Measurements from ENCODE around the gene XBP1. TPM values are rescaled to one million over a fixed set of nuclear protein-coding genes. Genes with fewer than 3 reads are reported as not detected.
A peak's percentile ranks its signal among the peaks of the same experiment; 100 is the strongest.

XBP1 gene
- polyA plus RNA-seq, 1 of the 3 experiments (the other 2 are of a cell fraction), result 55.6 TPM

DNA sequence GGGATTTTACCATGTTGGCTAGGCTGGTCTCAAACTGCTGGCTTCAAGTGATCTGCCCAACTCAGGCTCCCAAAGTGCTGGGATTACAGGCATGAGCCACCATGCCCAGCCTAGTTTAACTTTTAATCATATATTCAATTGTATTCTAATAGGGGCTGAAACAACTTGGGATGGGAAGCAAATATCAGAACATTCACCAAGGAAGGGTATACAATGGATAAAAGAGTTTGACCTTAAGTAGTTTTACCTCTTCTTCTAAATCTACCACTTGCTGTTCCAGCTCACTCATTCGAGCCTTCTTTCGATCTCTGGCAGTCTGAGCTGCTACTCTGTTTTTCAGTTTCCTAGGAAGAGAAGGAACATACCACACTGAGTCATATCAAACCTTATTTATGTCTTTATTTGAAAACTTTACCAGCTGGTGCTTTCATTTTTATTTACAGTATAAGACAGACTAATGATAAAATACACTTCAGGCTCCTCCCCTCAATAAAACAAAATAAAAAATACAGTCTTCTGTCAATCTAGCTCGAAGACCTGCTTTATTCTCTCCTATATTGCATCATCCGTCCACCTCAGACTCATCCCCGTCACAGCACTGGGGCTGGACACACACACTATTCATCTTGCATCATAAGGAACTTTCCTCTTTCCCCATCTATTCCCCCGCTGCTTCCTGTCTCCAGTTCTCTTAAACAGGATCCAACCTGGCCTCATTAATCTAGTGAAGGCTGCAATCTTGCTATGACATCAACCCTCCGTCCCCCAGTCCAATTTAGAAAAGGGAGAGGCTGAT, 1.4 kb downstream of the XBP1 start (continued):
- TF ChIP-seq, protein P1, sequence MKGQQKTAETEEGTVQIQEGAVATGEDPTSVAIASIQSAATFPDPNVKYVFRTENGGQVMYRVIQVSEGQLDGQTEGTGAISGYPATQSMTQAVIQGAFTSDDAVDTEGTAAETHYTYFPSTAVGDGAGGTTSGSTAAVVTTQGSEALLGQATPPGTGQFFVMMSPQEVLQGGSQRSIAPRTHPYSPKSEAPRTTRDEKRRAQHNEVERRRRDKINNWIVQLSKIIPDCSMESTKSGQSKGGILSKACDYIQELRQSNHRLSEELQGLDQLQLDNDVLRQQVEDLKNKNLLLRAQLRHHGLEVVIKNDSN (IDR thresholded peaks at IDR 0.05; ENCODE audit: borderline replicate concordance, low read depth), result no peak
- TF ChIP-seq TAF1 (IDR thresholded peaks at IDR 0.05; ENCODE audit: borderline replicate concordance, low read depth, low read length) (peak; percentile 27), MEF2A (IDR thresholded peaks at IDR 0.05; ENCODE audit: borderline replicate concordance, low read depth) (no peak), FOXM1 (IDR thresholded peaks at IDR 0.05; ENCODE audit: low read depth) (no peak), MXI1 (IDR thresholded peaks at IDR 0.05; ENCODE audit: low read depth, low read length) (no peak), SIN3A (IDR thresholded peaks at IDR 0.05; ENCODE audit: borderline replicate concordance, low read depth, low read length) (peak; percentile 34; the same call in 1 of the 2 replicates), SMC3 (IDR thresholded peaks at IDR 0.05; ENCODE audit: low read depth, low read length) (no peak), EP300 (IDR thresholded peaks at IDR 0.05; ENCODE audit: borderline replicate concordance in 1 of 2, low read depth in 1 of 2, low read length in 1 of 2) (no peak)
- TF ChIP-seq, protein P2, sequence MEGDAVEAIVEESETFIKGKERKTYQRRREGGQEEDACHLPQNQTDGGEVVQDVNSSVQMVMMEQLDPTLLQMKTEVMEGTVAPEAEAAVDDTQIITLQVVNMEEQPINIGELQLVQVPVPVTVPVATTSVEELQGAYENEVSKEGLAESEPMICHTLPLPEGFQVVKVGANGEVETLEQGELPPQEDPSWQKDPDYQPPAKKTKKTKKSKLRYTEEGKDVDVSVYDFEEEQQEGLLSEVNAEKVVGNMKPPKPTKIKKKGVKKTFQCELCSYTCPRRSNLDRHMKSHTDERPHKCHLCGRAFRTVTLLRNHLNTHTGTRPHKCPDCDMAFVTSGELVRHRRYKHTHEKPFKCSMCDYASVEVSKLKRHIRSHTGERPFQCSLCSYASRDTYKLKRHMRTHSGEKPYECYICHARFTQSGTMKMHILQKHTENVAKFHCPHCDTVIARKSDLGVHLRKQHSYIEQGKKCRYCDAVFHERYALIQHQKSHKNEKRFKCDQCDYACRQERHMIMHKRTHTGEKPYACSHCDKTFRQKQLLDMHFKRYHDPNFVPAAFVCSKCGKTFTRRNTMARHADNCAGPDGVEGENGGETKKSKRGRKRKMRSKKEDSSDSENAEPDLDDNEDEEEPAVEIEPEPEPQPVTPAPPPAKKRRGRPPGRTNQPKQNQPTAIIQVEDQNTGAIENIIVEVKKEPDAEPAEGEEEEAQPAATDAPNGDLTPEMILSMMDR (IDR thresholded peaks at IDR 0.05), result no peak

DNA sequence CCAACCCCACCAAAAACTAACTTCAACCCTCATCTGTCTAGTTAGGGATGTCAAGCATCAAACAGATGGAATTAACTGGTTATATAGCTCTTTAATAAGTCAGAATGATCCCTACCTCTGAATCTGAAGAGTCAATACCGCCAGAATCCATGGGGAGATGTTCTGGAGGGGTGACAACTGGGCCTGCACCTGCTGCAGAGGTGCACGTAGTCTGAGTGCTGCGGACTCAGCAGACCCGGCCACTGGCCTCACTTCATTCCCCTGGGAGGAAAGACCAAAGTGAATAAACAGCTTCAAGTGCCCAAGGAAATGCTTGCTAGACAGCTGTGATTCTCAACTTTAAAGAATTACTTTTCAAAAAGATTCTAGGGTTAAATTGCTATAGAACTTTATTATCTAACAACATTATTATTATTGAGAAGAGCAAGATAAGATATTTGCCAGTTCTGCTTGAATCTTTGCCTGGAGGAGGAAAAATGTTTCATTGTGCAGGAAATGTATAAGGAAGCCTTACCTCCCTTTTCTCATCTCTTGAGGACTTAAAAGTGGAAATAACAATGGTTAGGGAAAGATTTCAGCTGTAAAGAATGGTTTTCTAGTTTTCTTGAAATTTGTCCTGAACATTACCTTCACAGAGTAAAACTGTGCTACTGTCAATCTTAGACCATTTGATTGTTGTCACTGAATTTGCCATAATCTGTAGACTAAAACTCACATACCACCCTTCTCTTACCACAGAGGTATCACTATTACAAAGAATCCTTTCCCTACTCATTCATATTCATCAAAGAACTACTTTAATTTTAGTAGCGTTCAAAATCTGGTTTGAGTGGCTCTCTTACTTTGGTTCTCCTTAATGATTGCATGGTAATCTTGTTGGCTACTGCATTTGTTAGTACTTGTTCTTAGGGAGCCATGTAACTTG, 4.2 kb downstream of the XBP1 start:
- 95% methylated on average over 5 of the region's 5 CpGs for WGBS (ENCODE audit: low lambda C conversion rate)
- CTCF ChIA-PET, result interaction anchor here (2.5 to 3.1 kb wide), 2 partner anchors 23 to 196 kb away, joined by 6 to 9 read pairs; partner anchors contain the start of gene CCDC117
- no peak overlapping the region for H3K4me2 ChIP-seq
- H3K9ac ChIP-seq, result no peak overlapping the region
- H3K4me1 ChIP-seq (ENCODE audit: control insufficient read depth in 1 of 2, insufficient read depth in 2 of 2, low read depth in 1 of 2, low read length in 1 of 2), result peaks cover 2 to 11% of the 10 kb centered on the region in 2 experiments; a peak in 1 of 4 replicates
- H3K9me3 ChIP-seq, result no peaks in the 10 kb centered on the region
- DNase-seq, result no peak
- TF ChIP-seq NFIC (IDR thresholded peaks at IDR 0.05; ENCODE audit: borderline replicate concordance) (no peak), TEAD4 (IDR thresholded peaks at IDR 0.05; ENCODE audit: borderline replicate concordance, insufficient read depth) (no peak), SMC3 (IDR thresholded peaks at IDR 0.05; ENCODE audit: low read depth, low read length) (no peak), EZH2phosphoT487 (IDR thresholded peaks at IDR 0.05; ENCODE audit: borderline replicate concordance, low read depth) (no peak), MEF2A (IDR thresholded peaks at IDR 0.05; ENCODE audit: borderline replicate concordance, low read depth) (no peak), SIN3A (IDR thresholded peaks at IDR 0.05; ENCODE audit: borderline replicate concordance, low read depth, low read length) (no peak), TCF12 (IDR thresholded peaks at IDR 0.05) (no peak), FOSL2 (IDR thresholded peaks at IDR 0.05; ENCODE audit: borderline replicate concordance, low read depth) (no peak), RCOR1 (IDR thresholded peaks at IDR 0.05; ENCODE audit: low read length) (no peak), EP300 (IDR thresholded peaks at IDR 0.05; ENCODE audit: borderline replicate concordance in 1 of 2, low read depth in 1 of 2, low read length in 1 of 2) (no peak), NRF1 (IDR thresholded peaks at IDR 0.05; ENCODE audit: low read depth, low read length) (no peak), JUND (IDR thresholded peaks at IDR 0.05) (no peak), GATA2 (CRISPR knock-in tag; IDR thresholded peaks at IDR 0.05) (no peak), YY1 (IDR thresholded peaks at IDR 0.05; ENCODE audit: low read depth) (no peak), POLR2AphosphoS5 (IDR thresholded peaks at IDR 0.05; ENCODE audit: low read depth, low read length) (no peak), FOXM1 (IDR thresholded peaks at IDR 0.05; ENCODE audit: low read depth) (no peak)
- TF ChIP-seq, protein P3, sequence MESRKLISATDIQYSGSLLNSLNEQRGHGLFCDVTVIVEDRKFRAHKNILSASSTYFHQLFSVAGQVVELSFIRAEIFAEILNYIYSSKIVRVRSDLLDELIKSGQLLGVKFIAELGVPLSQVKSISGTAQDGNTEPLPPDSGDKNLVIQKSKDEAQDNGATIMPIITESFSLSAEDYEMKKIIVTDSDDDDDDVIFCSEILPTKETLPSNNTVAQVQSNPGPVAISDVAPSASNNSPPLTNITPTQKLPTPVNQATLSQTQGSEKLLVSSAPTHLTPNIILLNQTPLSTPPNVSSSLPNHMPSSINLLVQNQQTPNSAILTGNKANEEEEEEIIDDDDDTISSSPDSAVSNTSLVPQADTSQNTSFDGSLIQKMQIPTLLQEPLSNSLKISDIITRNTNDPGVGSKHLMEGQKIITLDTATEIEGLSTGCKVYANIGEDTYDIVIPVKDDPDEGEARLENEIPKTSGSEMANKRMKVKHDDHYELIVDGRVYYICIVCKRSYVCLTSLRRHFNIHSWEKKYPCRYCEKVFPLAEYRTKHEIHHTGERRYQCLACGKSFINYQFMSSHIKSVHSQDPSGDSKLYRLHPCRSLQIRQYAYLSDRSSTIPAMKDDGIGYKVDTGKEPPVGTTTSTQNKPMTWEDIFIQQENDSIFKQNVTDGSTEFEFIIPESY (IDR thresholded peaks at IDR 0.05; ENCODE audit: borderline replicate concordance, low read depth), result no peak
- TF ChIP-seq, protein P1 (IDR thresholded peaks at IDR 0.05; ENCODE audit: borderline replicate concordance, low read depth), result no peak
- POLR2A ChIA-PET, result no interaction called here
- H3K4me3 ChIP-seq (ENCODE audit: low read depth in 2 of 2, low read length in 1 of 2), result no peak overlapping the region
- H3F3A ChIP-seq (replicated peaks; ENCODE audit: insufficient read depth), result peaks cover 62% of the 10 kb centered on the region
- no peaks in the 10 kb centered on the region for H3K27me3 ChIP-seq (ENCODE audit: insufficient read depth)
- H3K79me2 ChIP-seq (ENCODE audit: insufficient read depth), result peaks cover 68% of the 10 kb centered on the region
- H4K20me1 ChIP-seq (ENCODE audit: insufficient read depth), result peaks cover 37% of the 10 kb centered on the region
- peaks cover 41 to 54% of the 10 kb centered on the region in 2 experiments for H3K36me3 ChIP-seq (replicated peaks in 1 of 2; ENCODE audit: control insufficient read depth in 1 of 2, insufficient read depth in 2 of 2, low read length in 1 of 2)
- H2AFZ ChIP-seq (ENCODE audit: low read depth), result no peak overlapping the region
- H3K27ac ChIP-seq (ENCODE audit: low read depth in 2 of 2, low read length in 1 of 2), result peak overlapping the region in 1 of 2 experiments; percentile 9; a peak in 1 of 4 replicates
- H3K9me2 ChIP-seq, result no peaks in the 10 kb centered on the region
